HG02840 (cell line): ENCODE results near the gene CRABP2.

Source experiments
- ATAC-seq: cut with Tn5 transposase; IDR thresholded peaks from one replicate; pipeline ENCODE4 v1.9.1; 2021; ENCODE audit warnings: mild to moderate bottlenecking, moderate library complexity, moderate number of reproducible peaks; ENCODE audit not compliant: unreplicated experiment, low FRiP score

Gene CRABP2

GRCh38 chr1:156659988-156660751 is 45.2 kb downstream of the CRABP2 start:
- ATAC-seq = no peak

GRCh38 chr1:156659661-156659987 is 45.8 kb downstream of the CRABP2 start:
- no peak for ATAC-seq

- ATAC-seq = no peak
These were observed 46.3 kb downstream of the CRABP2 start for GRCh38 chr1:156658945-156659574.

GRCh38 chr1:156658496-156658895 is 46.9 kb downstream of the CRABP2 start:
- no peak for ATAC-seq

- ATAC-seq = no peak
These were observed 47.6 kb downstream of the CRABP2 start for GRCh38 chr1:156657741-156658319.

- no peak for ATAC-seq
These were observed 48.3 kb downstream of the CRABP2 start for GRCh38 chr1:156656806-156657740.

GRCh38 chr1:156655904-156656516 is 49.4 kb downstream of the CRABP2 start:
- no peak for ATAC-seq

- no peak for ATAC-seq
These were observed 50.1 kb downstream of the CRABP2 start for GRCh38 chr1:156655151-156655903.

GRCh38 chr1:156654700-156655099 is 50.7 kb downstream of the CRABP2 start:
- ATAC-seq = no peak

GRCh38 chr1:156652992-156653355 is 52.4 kb downstream of the CRABP2 start:
- ATAC-seq = no peak

GRCh38 chr1:156652131-156652991 is 53.0 kb downstream of the CRABP2 start:
- ATAC-seq = no peak
